A549 (cell line): ENCODE results near the gene ENTPD8. TPM values are rescaled to one million over a fixed set of nuclear protein-coding genes. Genes with fewer than 3 reads are reported as not detected.
"Not testable (repeated sequence)": the region's sequence is repeated elsewhere in the genome, so short reads cannot be mapped to it uniquely, and the experiment has no call there.

Experiments
- ATAC-seq, 2 experiments: fragments of 200-7000 bp in 1 of 2; fragments of >200 bp in 1 of 2; cut with Nextera tagmentation in 1 of 2; cut with Tn5 transposase in 1 of 2; 3 replicates each; pipeline versions ENCODE4 v1.8.0 to v1.9.1; 2018 to 2020; ENCODE audit warnings: mild to moderate bottlenecking in 1 of 2, moderate library complexity in 1 of 2
- CTCF ChIA-PET: fragments of 300-600 bp; sonication (Branson Sonifier 250); formaldehyde crosslinking; extraction: SDS; loops from one replicate; lab custom pipeline; 2021; ENCODE audit warnings: antibody characterized with exemption, inconsistent platforms; lab: Yijun Ruan, JAX
- POLR2A ChIA-PET: fragments of 350-600 bp; formaldehyde crosslinking; extraction: SDS; loops from one replicate; lab custom pipeline; 2021; ENCODE audit warnings: antibody characterized with exemption, inconsistent platforms; lab: Yijun Ruan, JAX
- DNase-seq, 2 experiments: peaks; one replicate each; pipeline versions ENCODE4 v3.0.0 to v3.0.0-alpha.2; 2011 to 2016; ENCODE audit warnings: low read depth in 1 of 2, low spot score in 1 of 2
- FAIRE-seq: peaks from 2 replicates; lab custom pipeline; 2011; peaks lifted over from hg19 to GRCh38; lab: Jason Lieb, UNC
- H3K27ac ChIP-seq, 2 experiments: fragments of >200 bp; sonication (Bioruptor Twin); formaldehyde crosslinking; 3 replicates each; pipeline ENCODE4 v1.5.1; 2016 to 2017
- H3K4me1 ChIP-seq: fragments of >200 bp; sonication (Bioruptor Twin); formaldehyde crosslinking; 3 replicates; pipeline ENCODE4 v1.6.1; 2016
- H3K4me2 ChIP-seq: fragments of >200 bp; sonication (Bioruptor Twin); formaldehyde crosslinking; 3 replicates; pipeline ENCODE4 v1.6.1; 2016
- H3K4me3 ChIP-seq: fragments of >200 bp; sonication (Bioruptor Twin); formaldehyde crosslinking; 3 replicates; pipeline ENCODE4 v1.5.1; 2016
- H3K9me3 ChIP-seq: fragments of >200 bp; sonication (Bioruptor Twin); formaldehyde crosslinking; 3 replicates; pipeline ENCODE4 v1.6.1; 2016
- ATOH8 ChIP-seq: fragments of 250-450 bp; sonication (Bioruptor Pico); IDR thresholded peaks from 2 replicates; pipeline ENCODE4 v1.5.0; 2020; ENCODE audit warnings: low read depth, mild to moderate bottlenecking, moderate library complexity
- BHLHE40 ChIP-seq: IDR thresholded peaks from 2 replicates; pipeline ENCODE4 v1.6.1; 2012; ENCODE audit warnings: low read depth, low read length, inconsistent platforms
- CBX2 ChIP-seq: fragments of 200-600 bp; sonication (generic); IDR thresholded peaks from 2 replicates; pipeline ENCODE4 v1.6.1; 2016; ENCODE audit warnings: low read depth, mild to moderate bottlenecking, borderline replicate concordance
- CTCF ChIP-seq: fragments of >200 bp; sonication (Bioruptor Twin); formaldehyde crosslinking; IDR thresholded peaks from 3 replicates; pipeline ENCODE4 v1.5.1; 2016
- EHF ChIP-seq: fragments of 250-450 bp; sonication (Bioruptor Pico); IDR thresholded peaks from 2 replicates; pipeline ENCODE4 v1.5.0; 2020; ENCODE audit warnings: mild to moderate bottlenecking
- EP300 ChIP-seq, 2 experiments: fragments of >200 bp; sonication (Bioruptor Twin); formaldehyde crosslinking; IDR thresholded peaks; 2 replicates in 1 of 2; 3 replicates in 1 of 2; pipeline ENCODE4 v1.6.1; 2016 to 2017
- FOSB ChIP-seq: fragments of 250-450 bp; sonication (Bioruptor Pico); IDR thresholded peaks from 2 replicates; pipeline ENCODE4 v1.5.0; 2020; ENCODE audit warnings: mild to moderate bottlenecking, moderate library complexity
- FOSL2 ChIP-seq, 2 experiments: fragments of 450-650 bp in 1 of 2; fragments of >200 bp in 1 of 2; sonication (Bioruptor Twin) in 1 of 2; formaldehyde crosslinking; IDR thresholded peaks; 2 replicates each; pipeline versions ENCODE4 v1.5.0 to v1.6.1; 2016 to 2020; ENCODE audit warnings: mild to moderate bottlenecking in 1 of 2, moderate library complexity in 1 of 2
- FOXS1 ChIP-seq: fragments of 250-450 bp; sonication (Bioruptor Pico); IDR thresholded peaks from 2 replicates; pipeline ENCODE4 v1.5.0; 2020; ENCODE audit warnings: mild to moderate bottlenecking, moderate library complexity
- HES2 ChIP-seq: fragments of >200 bp; sonication (Bioruptor Twin); formaldehyde crosslinking; IDR thresholded peaks from 2 replicates; pipeline ENCODE4 v1.6.1; 2016
- HOXA7 ChIP-seq: fragments of 250-450 bp; sonication (Bioruptor Pico); IDR thresholded peaks from 2 replicates; pipeline ENCODE4 v1.5.0; 2020; ENCODE audit warnings: mild to moderate bottlenecking, moderate library complexity
- JUNB ChIP-seq: fragments of >200 bp; sonication (Bioruptor Twin); formaldehyde crosslinking; IDR thresholded peaks from 2 replicates; pipeline ENCODE4 v1.6.1; 2016
- MAZ ChIP-seq: fragments of 150-350 bp; IDR thresholded peaks from 2 replicates; pipeline ENCODE4 v1.6.1; 2014; ENCODE audit warnings: antibody characterized with exemption, low read depth, low read length, borderline replicate concordance
- NFE2L2 ChIP-seq: fragments of 150-350 bp; conservative IDR thresholded peaks from 2 replicates; pipeline ENCODE4 v1.6.1; 2014; ENCODE audit warnings: low read length
- NR3C1 ChIP-seq: fragments of >200 bp; sonication (Bioruptor Twin); formaldehyde crosslinking; IDR thresholded peaks from 3 replicates; pipeline ENCODE4 v1.6.1; 2017
- PHF8 ChIP-seq: fragments of 200-600 bp; sonication (generic); IDR thresholded peaks from 2 replicates; pipeline ENCODE4 v1.6.1; 2016; ENCODE audit warnings: low read depth, mild to moderate bottlenecking, antibody characterized with exemption, moderate library complexity, borderline replicate concordance
- TFCP2L1 ChIP-seq: fragments of 250-450 bp; sonication (Bioruptor Pico); IDR thresholded peaks from 2 replicates; pipeline ENCODE4 v1.5.0; 2021; ENCODE audit warnings: mild to moderate bottlenecking
- ZSCAN20 ChIP-seq: fragments of 250-450 bp; sonication (Bioruptor Pico); IDR thresholded peaks from 2 replicates; pipeline ENCODE4 v1.8.0; 2022; ENCODE audit warnings: mild to moderate bottlenecking, moderate library complexity
- WGBS: methylation state at CpG from one replicate; pipeline ENCODE4 v1.1.6; 2017; ENCODE audit errors: missing lambda C conversion rate; 5-methylcytosine and 5-hydroxymethylcytosine counted together
- polyA plus RNA-seq, 4 experiments: library from polyadenylated mRNA; depleted of rRNA in 3 of 4; stranded (reverse); fragments of >200 nt; fragmentation: RNase III in 1 of 4; extraction: RNeasy Plus Mini Kit Qiagen cat#74134 plus additional on column Dnase treatment in 1 of 4; gene quantifications; 2 replicates in 3 of 4; 3 replicates in 1 of 4; pipeline ENCODE4 v1.2.3, GENCODE V29; 2011 to 2017
- TF ChIP-seq, protein P1 (sequence below): fragments of 200-600 bp; sonication (generic); IDR thresholded peaks from 2 replicates; pipeline ENCODE4 v1.6.1; 2016; ENCODE audit warnings: antibody characterized with exemption, mild to moderate bottlenecking, moderate library complexity

ENTPD8 gene
- polyA plus RNA-seq, 2 of the 4 experiments (the other 2 are of a cell fraction) = 0.18 to 0.36 TPM

- TF ChIP-seq CBX2 = no peak
Observed at GRCh38 chr9:137387114-137387890, 53.9 kb downstream of the ENTPD8 start (continued).

GRCh38 chr9:137386507-137387113, 54.5 kb downstream of the ENTPD8 start:
- H3K4me3 ChIP-seq, ATAC-seq, H3K4me2 ChIP-seq, DNase-seq, POLR2A ChIA-PET, FAIRE-seq, H3K4me1 ChIP-seq, H3K9me3 ChIP-seq, H3K27ac ChIP-seq: not testable (repeated sequence)
- CTCF ChIA-PET = interaction anchor here (0.8 to 2.4 kb wide), 2 partner anchors 35 to 37 kb away, joined by 4 to 8 read pairs; partner anchors contain the start of genes EXD3 and NOXA1
- 88% methylated on average over 6 of the region's 12 CpGs for WGBS

GRCh38 chr9:137385061-137385655, 56.0 kb downstream of the ENTPD8 start:
- TF ChIP-seq NR3C1 (no peak), TFCP2L1 (no peak), EHF (CRISPR knock-in tag) (no peak), FOXS1 (CRISPR knock-in tag) (no peak), FOSB (CRISPR knock-in tag) (no peak), HES2 (no peak), FOSL2 (IDR thresholded peaks at IDR 0.05) (no peak), FOSL2 (CRISPR knock-in tag; IDR thresholded peaks at IDR 0.05) (no peak), JUNB (no peak), NFE2L2 (no peak), ZSCAN20 (no peak), HOXA7 (no peak), PHF8 (no peak), ATOH8 (no peak), BHLHE40 (no peak), MAZ (no peak), EP300 (IDR thresholded peaks at IDR 0.05) (no peak), CTCF (no peak)
- TF ChIP-seq, protein P1, sequence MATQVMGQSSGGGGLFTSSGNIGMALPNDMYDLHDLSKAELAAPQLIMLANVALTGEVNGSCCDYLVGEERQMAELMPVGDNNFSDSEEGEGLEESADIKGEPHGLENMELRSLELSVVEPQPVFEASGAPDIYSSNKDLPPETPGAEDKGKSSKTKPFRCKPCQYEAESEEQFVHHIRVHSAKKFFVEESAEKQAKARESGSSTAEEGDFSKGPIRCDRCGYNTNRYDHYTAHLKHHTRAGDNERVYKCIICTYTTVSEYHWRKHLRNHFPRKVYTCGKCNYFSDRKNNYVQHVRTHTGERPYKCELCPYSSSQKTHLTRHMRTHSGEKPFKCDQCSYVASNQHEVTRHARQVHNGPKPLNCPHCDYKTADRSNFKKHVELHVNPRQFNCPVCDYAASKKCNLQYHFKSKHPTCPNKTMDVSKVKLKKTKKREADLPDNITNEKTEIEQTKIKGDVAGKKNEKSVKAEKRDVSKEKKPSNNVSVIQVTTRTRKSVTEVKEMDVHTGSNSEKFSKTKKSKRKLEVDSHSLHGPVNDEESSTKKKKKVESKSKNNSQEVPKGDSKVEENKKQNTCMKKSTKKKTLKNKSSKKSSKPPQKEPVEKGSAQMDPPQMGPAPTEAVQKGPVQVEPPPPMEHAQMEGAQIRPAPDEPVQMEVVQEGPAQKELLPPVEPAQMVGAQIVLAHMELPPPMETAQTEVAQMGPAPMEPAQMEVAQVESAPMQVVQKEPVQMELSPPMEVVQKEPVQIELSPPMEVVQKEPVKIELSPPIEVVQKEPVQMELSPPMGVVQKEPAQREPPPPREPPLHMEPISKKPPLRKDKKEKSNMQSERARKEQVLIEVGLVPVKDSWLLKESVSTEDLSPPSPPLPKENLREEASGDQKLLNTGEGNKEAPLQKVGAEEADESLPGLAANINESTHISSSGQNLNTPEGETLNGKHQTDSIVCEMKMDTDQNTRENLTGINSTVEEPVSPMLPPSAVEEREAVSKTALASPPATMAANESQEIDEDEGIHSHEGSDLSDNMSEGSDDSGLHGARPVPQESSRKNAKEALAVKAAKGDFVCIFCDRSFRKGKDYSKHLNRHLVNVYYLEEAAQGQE = no peak
- no peak for DNase-seq
- no peaks in the 10 kb centered on the region for H3K9me3 ChIP-seq
- H3K4me1 ChIP-seq = no peaks in the 10 kb centered on the region
- H3K4me2 ChIP-seq = no peak overlapping the region
- WGBS = 90% methylated on average over 26 of the region's 26 CpGs
- CTCF ChIA-PET = no interaction called here
- POLR2A ChIA-PET = no interaction called here
- no peak for FAIRE-seq
- no peak; a peak in 1 of 6 replicates for ATAC-seq
- H3K27ac ChIP-seq = no peak overlapping the region
- H3K4me3 ChIP-seq = no peak overlapping the region
